PC-3 (cell line): ENCODE results near the gene SART3.

Source experiments
- EZH2 ChIP-seq: fragments of 300-600 bp; sonication (generic); IDR thresholded peaks from one replicate; pipeline ENCODE4 v1.6.1; 2017; ENCODE audit warnings: antibody characterized with exemption, mild to moderate bottlenecking, low read length; ENCODE audit not compliant: unreplicated experiment
- TF ChIP-seq, protein P1 (sequence below): fragments of 300-600 bp; sonication (generic); conservative IDR thresholded peaks from 2 replicates; pipeline ENCODE4 v1.5.1; 2017; ENCODE audit warnings: antibody characterized with exemption, low read depth, mild to moderate bottlenecking, low read length

DNA sequence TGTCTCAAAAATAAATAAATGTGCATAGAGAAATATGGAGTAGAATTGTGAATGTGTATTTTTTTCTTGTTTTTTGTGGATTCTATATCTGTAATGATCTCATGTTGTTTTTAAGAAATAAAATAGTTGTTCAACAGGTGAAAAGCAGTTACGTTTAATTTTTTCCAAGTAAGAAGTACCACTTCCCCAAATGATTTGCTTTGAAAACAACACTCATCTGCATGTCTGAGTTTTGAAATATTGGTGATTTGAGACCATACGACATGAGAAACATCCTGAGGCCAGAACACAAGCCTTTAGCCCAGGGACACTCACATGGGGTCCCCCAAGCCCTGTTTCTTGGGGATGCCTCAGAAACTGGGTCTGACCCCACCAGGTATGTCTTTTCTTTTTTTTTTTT, 50.1 kb downstream of the SART3 start:
- TF ChIP-seq, protein P1, sequence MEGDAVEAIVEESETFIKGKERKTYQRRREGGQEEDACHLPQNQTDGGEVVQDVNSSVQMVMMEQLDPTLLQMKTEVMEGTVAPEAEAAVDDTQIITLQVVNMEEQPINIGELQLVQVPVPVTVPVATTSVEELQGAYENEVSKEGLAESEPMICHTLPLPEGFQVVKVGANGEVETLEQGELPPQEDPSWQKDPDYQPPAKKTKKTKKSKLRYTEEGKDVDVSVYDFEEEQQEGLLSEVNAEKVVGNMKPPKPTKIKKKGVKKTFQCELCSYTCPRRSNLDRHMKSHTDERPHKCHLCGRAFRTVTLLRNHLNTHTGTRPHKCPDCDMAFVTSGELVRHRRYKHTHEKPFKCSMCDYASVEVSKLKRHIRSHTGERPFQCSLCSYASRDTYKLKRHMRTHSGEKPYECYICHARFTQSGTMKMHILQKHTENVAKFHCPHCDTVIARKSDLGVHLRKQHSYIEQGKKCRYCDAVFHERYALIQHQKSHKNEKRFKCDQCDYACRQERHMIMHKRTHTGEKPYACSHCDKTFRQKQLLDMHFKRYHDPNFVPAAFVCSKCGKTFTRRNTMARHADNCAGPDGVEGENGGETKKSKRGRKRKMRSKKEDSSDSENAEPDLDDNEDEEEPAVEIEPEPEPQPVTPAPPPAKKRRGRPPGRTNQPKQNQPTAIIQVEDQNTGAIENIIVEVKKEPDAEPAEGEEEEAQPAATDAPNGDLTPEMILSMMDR: no peak
- no peak for TF ChIP-seq EZH2
